22Rv1 (cell line): Measurements from ENCODE around the gene JAKMIP2.

Experiments
- H3K27ac ChIP-seq: fragments of 450-650 bp; 2 replicates; pipeline ENCODE4 v1.5.1; 2017
- CTCF ChIP-seq: fragments of 450-650 bp; IDR thresholded peaks from 2 replicates; pipeline ENCODE4 v1.5.1; 2017; ENCODE audit warnings: mild to moderate bottlenecking
- ZFX ChIP-seq: fragments of 450-650 bp; IDR thresholded peaks from 2 replicates; pipeline ENCODE4 v1.6.1; 2017; ENCODE audit warnings: antibody characterized with exemption, borderline replicate concordance

The JAKMIP2 gene

GRCh38 chr5:147782110-147783028 lies at the start of gene JAKMIP2:
Gene JAKMIP2 (minus strand): TSS chr5:147782728. CDS start chr5:147671806, 110,922 bp downstream.
- peak within 1 kb of the TSS; percentile 52 for H3K27ac ChIP-seq
- TF ChIP-seq ZFX: no peak
- TF ChIP-seq CTCF: peak; percentile 31; the same call in 1 of the 2 replicates

DNA sequence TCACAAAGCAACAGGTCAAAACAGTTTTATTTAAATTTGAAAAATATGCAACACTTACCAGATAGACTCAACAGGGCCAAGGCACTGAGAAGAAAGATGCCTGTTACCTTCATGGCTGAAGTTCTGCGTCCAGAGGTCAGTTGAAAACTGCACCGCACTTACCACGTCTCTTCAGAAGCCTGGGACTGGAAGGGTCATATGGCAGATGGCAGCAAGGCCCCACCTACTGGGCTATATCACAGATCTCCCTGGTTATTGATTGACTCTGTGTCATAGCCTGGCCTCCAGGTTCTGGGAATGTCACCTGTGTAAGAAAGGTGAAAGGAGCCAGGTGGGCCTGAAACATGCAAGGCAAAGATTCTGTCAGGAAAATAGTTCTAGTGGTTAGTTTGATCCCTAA lies 48.9 kb upstream of the JAKMIP2 start, which contains the start of gene SPINK1:
Gene SPINK1 (minus strand): TSS at position 207 of the 400 bp plus-strand sequence. CDS start 94 bp downstream, at position 113.
- peak within 1 kb of the TSS; percentile 99 for H3K27ac ChIP-seq
- peak; percentile 9; the same call in 1 of the 2 replicates for TF ChIP-seq CTCF
- no peak for TF ChIP-seq ZFX

- H3K27ac ChIP-seq: peak overlapping the region; percentile 99
- TF ChIP-seq CTCF (no peak), ZFX (no peak)
Measured at GRCh38 chr5:147830035-147830434, 47.5 kb upstream of the JAKMIP2 start.

GRCh38 chr5:147827017-147827416 lies 44.5 kb upstream of the JAKMIP2 start:
- H3K27ac ChIP-seq: peak overlapping the region; percentile 99

DNA sequence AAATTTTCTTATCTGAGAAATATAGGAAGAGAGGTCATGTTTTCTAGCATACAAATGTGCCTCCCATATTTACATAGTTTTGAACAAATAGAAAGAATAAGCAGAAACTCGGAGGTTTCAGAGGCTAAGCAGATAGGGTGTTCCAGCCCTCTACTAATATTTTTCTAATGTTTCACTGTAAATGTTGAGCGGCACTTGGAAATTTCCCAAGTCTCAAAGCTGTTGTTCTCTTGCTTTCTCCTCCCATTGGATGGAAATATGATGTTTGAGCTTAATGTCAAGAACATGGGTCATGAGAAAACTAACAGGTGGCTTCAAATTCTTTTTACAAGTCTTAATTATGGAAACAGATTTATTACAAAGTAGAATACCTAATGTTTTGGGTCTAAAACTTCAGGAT lies 43.8 kb upstream of the JAKMIP2 start:
- H3K27ac ChIP-seq: peak overlapping the region; percentile 99
- no peak for TF ChIP-seq ZFX
- TF ChIP-seq CTCF: no peak

DNA sequence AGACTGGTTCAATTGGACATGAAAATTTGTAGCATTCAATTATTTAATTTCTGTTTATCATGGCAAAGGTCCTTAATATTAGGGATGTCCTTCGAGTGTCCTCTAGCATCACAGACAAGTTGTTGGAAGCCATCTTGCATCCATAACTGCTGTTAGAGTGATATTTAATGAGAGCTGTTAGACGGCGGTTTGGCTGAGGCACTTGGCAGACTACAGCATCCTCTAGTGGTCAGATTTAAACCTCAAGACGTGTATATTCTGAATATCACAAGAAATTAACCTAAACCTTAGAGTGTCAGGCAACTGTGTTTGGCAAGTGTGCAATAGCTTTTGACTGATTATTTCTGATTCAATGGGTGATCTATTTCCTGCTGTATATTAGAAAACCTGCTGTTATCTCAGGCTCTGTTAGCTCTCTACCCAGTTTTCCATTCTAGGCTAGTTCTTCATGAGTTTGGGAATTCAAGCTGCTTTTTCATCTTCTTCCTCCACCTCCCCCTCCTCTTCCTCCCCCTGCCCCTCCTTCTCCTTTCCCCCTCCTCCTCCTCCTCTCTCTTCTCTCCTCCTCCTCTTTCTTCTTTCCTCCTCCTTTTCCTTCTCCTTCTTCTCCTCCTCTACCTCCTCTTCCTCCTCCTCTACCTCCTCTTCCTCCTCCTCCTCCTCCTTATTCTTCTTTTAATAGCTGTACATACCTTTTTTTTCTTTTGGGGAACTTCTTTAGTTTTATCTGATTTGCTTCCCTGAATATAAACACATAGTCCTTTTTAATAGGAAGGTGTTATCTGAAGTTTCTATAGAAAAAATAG lies 40.4 kb upstream of the JAKMIP2 start:
- peak overlapping the region; percentile 99 for H3K27ac ChIP-seq
- no peak for TF ChIP-seq ZFX
- TF ChIP-seq CTCF: peak; percentile 97

DNA sequence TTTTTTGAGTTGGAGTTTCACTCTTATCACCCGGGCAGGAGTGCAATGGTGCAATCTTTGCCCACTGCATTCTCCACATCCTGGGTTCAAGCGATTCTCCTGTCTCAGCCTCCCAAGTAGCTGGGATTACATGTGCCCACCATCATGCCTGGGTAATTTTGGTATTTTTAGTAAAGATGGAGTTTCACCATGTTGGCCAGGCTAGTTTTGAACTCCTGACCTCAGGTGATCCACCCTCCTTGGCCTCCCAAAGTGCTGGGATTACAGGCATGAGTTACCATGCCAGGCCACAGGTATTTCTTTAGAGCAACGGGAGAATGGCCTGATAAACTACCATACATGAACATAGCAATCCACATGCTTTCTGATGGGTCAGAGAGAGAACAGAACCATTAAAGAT lies 39.7 kb upstream of the JAKMIP2 start:
- H3K27ac ChIP-seq: peak overlapping the region; percentile 99

- H3K27ac ChIP-seq: peak overlapping the region; percentile 99
- TF ChIP-seq ZFX: no peak
- no peak for TF ChIP-seq CTCF
Measured at GRCh38 chr5:147821766-147822165, 39.2 kb upstream of the JAKMIP2 start.
